Activated T-cell treated with anti-CD3 and anti-CD28 coated beads, Interleukin-2, amount 50 U/mL, for 1 hour (primary cell): ENCODE data around the gene CYB561D2.

Experiments used
- DNase-seq: peaks from one replicate; pipeline ENCODE4 v3.0.0-alpha.2; 2020

CYB561D2 gene

GRCh38 chr3:50393061-50393460, 42.4 kb downstream of the CYB561D2 start:
- DNase-seq: no peak

GRCh38 chr3:50395070-50395860, 44.6 kb downstream of the CYB561D2 start:
- DNase-seq: no peak

- no peak for DNase-seq
Measured at GRCh38 chr3:50396502-50396901, 45.8 kb downstream of the CYB561D2 start.

- DNase-seq: no peak
Measured at GRCh38 chr3:50401978-50402595, 51.4 kb downstream of the CYB561D2 start.
